ENCODE data around the gene CADM2.

The CADM2 gene

GRCh38 chr3:86047161-86047560, 1088.4 kb downstream of the CADM2 start:
- TF ChIP-seq, protein P1, sequence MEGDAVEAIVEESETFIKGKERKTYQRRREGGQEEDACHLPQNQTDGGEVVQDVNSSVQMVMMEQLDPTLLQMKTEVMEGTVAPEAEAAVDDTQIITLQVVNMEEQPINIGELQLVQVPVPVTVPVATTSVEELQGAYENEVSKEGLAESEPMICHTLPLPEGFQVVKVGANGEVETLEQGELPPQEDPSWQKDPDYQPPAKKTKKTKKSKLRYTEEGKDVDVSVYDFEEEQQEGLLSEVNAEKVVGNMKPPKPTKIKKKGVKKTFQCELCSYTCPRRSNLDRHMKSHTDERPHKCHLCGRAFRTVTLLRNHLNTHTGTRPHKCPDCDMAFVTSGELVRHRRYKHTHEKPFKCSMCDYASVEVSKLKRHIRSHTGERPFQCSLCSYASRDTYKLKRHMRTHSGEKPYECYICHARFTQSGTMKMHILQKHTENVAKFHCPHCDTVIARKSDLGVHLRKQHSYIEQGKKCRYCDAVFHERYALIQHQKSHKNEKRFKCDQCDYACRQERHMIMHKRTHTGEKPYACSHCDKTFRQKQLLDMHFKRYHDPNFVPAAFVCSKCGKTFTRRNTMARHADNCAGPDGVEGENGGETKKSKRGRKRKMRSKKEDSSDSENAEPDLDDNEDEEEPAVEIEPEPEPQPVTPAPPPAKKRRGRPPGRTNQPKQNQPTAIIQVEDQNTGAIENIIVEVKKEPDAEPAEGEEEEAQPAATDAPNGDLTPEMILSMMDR (IDR thresholded peaks at IDR 0.05) = no peak

- TF ChIP-seq, protein P1 (IDR thresholded peaks at IDR 0.05) = no peak
Measured at GRCh38 chr3:86051058-86051457, 1092.3 kb downstream of the CADM2 start.

DNA sequence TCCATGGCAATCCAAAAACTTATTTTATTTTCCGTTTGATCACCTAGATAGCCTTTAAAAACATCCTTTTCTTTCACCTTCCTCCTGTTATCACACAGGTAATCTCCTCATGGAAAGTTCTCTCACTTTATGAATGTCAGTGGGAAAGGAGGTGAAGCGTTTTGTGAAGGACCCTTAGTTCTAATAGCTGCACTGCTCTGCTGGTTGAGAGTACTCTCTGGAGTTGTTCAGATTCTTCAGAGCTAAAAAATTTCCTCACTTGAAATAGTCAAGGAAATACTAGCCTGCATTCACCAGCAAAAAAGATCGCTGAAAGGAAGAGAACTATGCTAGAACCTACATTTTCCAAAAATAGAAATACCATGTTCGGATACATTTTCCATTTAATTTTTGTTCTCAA, 1097.2 kb downstream of the CADM2 start:
- TF ChIP-seq, protein P1 (IDR thresholded peaks at IDR 0.05) = no peak

- TF ChIP-seq, protein P1 (IDR thresholded peaks at IDR 0.05) = no peak
Measured at GRCh38 chr3:86056962-86057361, 1098.2 kb downstream of the CADM2 start.

DNA sequence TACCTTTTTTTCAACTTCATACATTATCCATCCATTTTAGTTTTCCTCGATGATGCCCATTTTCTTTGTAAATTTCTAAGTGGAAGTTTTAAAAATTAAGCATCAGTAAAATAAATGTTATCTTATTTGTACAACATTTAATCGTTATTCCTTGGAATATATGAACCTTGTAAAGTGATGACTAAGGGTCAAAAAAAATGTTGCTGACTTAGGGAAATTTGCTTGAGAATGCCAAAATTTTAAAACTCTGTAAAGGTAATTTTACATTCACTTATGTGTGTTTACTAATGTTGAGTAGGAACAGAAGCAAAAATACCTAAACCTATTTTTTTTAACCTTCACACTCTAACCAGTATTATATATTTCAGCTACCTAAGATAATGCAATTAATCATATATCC, 1115.0 kb downstream of the CADM2 start:
- TF ChIP-seq, protein P1 (IDR thresholded peaks at IDR 0.05) = no peak

DNA sequence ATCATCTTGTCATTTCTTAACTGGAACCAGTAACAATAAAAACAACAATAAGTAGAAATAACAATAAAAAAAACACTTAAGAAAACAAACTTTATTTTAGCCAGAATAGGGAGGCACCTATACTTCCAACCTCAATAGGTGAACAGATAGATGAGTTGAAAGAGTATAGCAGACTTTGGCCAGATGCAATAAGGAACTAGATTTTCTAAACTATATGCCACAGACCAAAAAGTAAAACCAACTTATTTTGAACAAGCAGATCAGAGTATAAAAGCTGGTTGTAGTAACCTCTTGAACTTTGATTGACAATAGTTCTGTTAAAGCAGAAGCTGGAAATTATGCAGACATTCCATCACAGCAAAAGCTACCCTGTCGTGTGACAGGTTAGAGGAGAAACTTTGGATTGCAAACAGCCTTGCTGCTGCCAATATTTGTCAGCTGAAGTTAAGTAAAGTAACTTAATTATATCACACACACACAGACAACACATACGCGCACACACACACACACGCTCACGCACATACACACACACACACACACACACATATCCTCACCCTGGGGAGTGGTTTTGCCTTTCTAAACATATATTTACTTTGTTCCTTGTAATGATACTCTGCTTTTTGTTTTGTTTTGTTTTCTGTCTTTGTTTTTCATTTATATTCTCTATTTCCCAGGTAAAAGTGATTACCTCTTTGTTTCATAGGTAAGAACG, 1128.5 kb downstream of the CADM2 start:
- TF ChIP-seq, protein P1 (IDR thresholded peaks at IDR 0.05) = no peak

GRCh38 chr3:86104154-86104553, 1145.4 kb downstream of the CADM2 start:
- TF ChIP-seq, protein P1 (IDR thresholded peaks at IDR 0.05) = no peak

- TF ChIP-seq, protein P1 (IDR thresholded peaks at IDR 0.05) = no peak
Measured at GRCh38 chr3:86109434-86109833, 1150.6 kb downstream of the CADM2 start.

Data from LNCAP (cell line).